K562 (cell line): Measurements from ENCODE around the gene HSPB2. TPM values are rescaled to one million over a fixed set of nuclear protein-coding genes. Genes with fewer than 3 reads are reported as not detected.

Experiments
- BRD9 ChIP-seq: fragments of 450-650 bp; IDR thresholded peaks from 2 replicates; pipeline ENCODE4 v1.6.1; 2018; ENCODE audit warnings: low read depth; ENCODE audit not compliant: partially characterized antibody
- CREB1 ChIP-seq, 2 experiments: sonication (generic) in 1 of 2; formaldehyde crosslinking in 1 of 2; IDR thresholded peaks; 2 replicates each; pipeline versions ENCODE4 v1.6.1 to v1.8.0; 2012 to 2022; ENCODE audit warnings: inconsistent platforms in 1 of 2, mild to moderate bottlenecking in 1 of 2, missing genetic modification reagents in 1 of 2, moderate library complexity in 1 of 2
- CXXC5 ChIP-seq: fragments of 250-450 bp; sonication (Bioruptor Pico); IDR thresholded peaks from 2 replicates; pipeline ENCODE4 v1.8.0; 2022; ENCODE audit warnings: inconsistent platforms, mild to moderate bottlenecking, moderate library complexity
- DIDO1 ChIP-seq: fragments of 450-650 bp; IDR thresholded peaks from 2 replicates; pipeline ENCODE4 v1.6.1; 2016; ENCODE audit warnings: low read depth, missing biosample characterization, missing genetic modification characterization
- POLR2H ChIP-seq: IDR thresholded peaks from 2 replicates; pipeline ENCODE4 v1.6.1; 2016; ENCODE audit warnings: missing genetic modification characterization, low read depth, mild to moderate bottlenecking, control low read depth, missing compliant biosample characterization, moderate library complexity
- PTBP1 ChIP-seq: fragments of 200-400 bp; formaldehyde crosslinking; IDR thresholded peaks from 2 replicates; pipeline ENCODE4 v1.6.1; 2017; ENCODE audit warnings: low read depth, low read length
- STAT5B ChIP-seq: fragments of 250-450 bp; sonication (Bioruptor Pico); IDR thresholded peaks from 2 replicates; pipeline ENCODE4 v1.8.0; 2021; ENCODE audit warnings: mild to moderate bottlenecking, inconsistent platforms
- TEAD1 ChIP-seq, 2 experiments: fragments of 450-650 bp in 1 of 2; sonication (generic) in 1 of 2; formaldehyde crosslinking; IDR thresholded peaks; 2 replicates each; pipeline versions ENCODE4 v1.4.0 to v1.8.0; 2020 to 2022; ENCODE audit warnings: mild to moderate bottlenecking in 2 of 2, missing genetic modification reagents in 1 of 2
- TRIM24 ChIP-seq, 2 experiments: fragments of 450-650 bp; IDR thresholded peaks; 2 replicates each; pipeline ENCODE4 v1.6.1; 2016
- ZFX ChIP-seq: sonication (generic); formaldehyde crosslinking; IDR thresholded peaks from 2 replicates; pipeline ENCODE4 v1.8.0; 2022; ENCODE audit warnings: mild to moderate bottlenecking, missing genetic modification reagents, moderate library complexity
- ZNF41 ChIP-seq: fragments of 250-450 bp; sonication (Bioruptor Pico); conservative IDR thresholded peaks from 2 replicates; pipeline ENCODE4 v1.4.0; 2020; ENCODE audit warnings: mild to moderate bottlenecking
- ZNF586 ChIP-seq: fragments of 450-650 bp; formaldehyde crosslinking; conservative IDR thresholded peaks from 2 replicates; pipeline ENCODE4 v1.4.0; 2020; ENCODE audit warnings: mild to moderate bottlenecking, moderate library complexity
- polyA plus RNA-seq, 8 experiments: library from polyadenylated mRNA; depleted of rRNA in 4 of 8; stranded (reverse) in 5 of 8; unstranded in 3 of 8; fragments of >200 nt; fragmentation: Nextera tagmentation in 2 of 8; fragmentation: Illumina TruSeq in 1 of 8; extraction: Ambion mirVana in 2 of 8; extraction: Trizol in 1 of 8; gene quantifications; 2 replicates each; pipeline versions ENCODE4 v1.2.1 to v1.2.3, GENCODE V29; 2011 to 2014; ENCODE audit warnings: inconsistent platforms in 1 of 8, missing spikeins in 1 of 8
- total RNA-seq, 7 experiments: library from RNA; depleted of rRNA in 6 of 7; stranded (reverse); fragments of >200 nt in 6 of 7; fragmentation: Illumina TruSeq in 2 of 7; extraction: Trizol in 2 of 7; gene quantifications; 2 replicates each; pipeline versions ENCODE4 v1.2.1 to v1.2.3, GENCODE V29; 2011 to 2021; ENCODE audit warnings: low replicate concordance in 1 of 7
- TF ChIP-seq, protein P1 (sequence below): fragments of 450-650 bp; IDR thresholded peaks from 2 replicates; pipeline ENCODE4 v1.6.1; 2016; ENCODE audit warnings: mild to moderate bottlenecking, moderate library complexity
- TF ChIP-seq, protein P2 (sequence below): sonication (generic); formaldehyde crosslinking; IDR thresholded peaks from 2 replicates; pipeline ENCODE4 v1.8.0; 2023; ENCODE audit warnings: mild to moderate bottlenecking, missing genetic modification reagents

HSPB2 gene
- total and polyA plus RNA-seq, 9 of the 15 experiments (the other 6 are each of a cell fraction or from before 2014, with no cell fraction given), result 0.06 to 0.35 (median 0.11) TPM; not detected in 5

DNA sequence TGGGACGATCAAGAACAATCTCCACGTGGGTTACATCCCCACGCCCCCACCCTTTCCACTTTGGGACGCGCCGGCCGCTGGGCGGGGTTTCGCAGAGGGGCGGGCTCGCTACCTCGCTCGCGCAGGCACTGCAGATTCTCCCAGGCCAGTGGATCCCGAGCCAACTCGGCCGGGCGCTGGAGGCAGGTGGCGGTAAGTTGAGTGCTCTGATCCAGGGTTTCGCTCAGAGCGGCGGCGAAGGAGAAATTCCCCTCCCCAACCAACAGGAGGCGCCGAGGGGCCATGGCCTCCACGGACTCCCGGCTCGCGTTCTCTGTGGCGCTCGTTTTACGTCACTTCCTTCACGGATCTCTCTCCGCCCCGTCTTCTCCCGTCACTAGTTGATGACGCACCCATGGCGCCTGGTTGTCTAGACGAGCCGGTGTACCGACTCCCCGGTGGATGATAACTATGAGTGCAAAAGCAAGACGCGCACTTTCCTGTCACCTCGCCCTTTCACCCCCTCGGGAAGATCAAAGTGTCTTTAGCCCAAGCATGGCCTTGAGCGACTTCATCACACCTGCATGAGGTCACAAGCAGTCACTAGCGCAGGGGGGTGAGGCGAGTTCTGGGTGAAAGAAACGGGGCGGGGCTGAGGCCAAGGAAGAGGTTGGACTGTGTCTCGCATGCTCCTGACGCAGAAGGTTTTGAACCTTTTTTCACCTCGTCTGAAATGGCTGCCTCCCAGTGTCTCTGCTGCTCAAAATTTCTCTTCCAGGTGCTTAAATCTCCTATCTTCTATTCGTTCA is 33.5 kb upstream of the HSPB2 start, which contains the start of the genes CFAP68 and FDXACB1 (continued):
- no peak for TF ChIP-seq ZNF41 (CRISPR knock-in tag)
- TF ChIP-seq DIDO1, result peak; percentile 81
- peak; percentile 85 for TF ChIP-seq POLR2H (tag)
- TF ChIP-seq ZFX, result peak; percentile 82
- TF ChIP-seq PTBP1, result 0 out of 2 replicates have a peak, but pooled peaks have one; percentile 22
- no peak for TF ChIP-seq BRD9
- TF ChIP-seq CXXC5 (CRISPR knock-in tag), result peak; percentile 87
- peak; percentile 99 for TF ChIP-seq CREB1 (IDR thresholded peaks at IDR 0.05)
- peak; percentile 99 for TF ChIP-seq CREB1 (CRISPR knock-in tag; IDR thresholded peaks at IDR 0.05)
- peak in 1 of 2 experiments; percentile 18; a peak in 1 of 4 replicates for TF ChIP-seq TRIM24 (IDR thresholded peaks at IDR 0.05)
- no peak for TF ChIP-seq ZNF586
- TF ChIP-seq, protein P1, sequence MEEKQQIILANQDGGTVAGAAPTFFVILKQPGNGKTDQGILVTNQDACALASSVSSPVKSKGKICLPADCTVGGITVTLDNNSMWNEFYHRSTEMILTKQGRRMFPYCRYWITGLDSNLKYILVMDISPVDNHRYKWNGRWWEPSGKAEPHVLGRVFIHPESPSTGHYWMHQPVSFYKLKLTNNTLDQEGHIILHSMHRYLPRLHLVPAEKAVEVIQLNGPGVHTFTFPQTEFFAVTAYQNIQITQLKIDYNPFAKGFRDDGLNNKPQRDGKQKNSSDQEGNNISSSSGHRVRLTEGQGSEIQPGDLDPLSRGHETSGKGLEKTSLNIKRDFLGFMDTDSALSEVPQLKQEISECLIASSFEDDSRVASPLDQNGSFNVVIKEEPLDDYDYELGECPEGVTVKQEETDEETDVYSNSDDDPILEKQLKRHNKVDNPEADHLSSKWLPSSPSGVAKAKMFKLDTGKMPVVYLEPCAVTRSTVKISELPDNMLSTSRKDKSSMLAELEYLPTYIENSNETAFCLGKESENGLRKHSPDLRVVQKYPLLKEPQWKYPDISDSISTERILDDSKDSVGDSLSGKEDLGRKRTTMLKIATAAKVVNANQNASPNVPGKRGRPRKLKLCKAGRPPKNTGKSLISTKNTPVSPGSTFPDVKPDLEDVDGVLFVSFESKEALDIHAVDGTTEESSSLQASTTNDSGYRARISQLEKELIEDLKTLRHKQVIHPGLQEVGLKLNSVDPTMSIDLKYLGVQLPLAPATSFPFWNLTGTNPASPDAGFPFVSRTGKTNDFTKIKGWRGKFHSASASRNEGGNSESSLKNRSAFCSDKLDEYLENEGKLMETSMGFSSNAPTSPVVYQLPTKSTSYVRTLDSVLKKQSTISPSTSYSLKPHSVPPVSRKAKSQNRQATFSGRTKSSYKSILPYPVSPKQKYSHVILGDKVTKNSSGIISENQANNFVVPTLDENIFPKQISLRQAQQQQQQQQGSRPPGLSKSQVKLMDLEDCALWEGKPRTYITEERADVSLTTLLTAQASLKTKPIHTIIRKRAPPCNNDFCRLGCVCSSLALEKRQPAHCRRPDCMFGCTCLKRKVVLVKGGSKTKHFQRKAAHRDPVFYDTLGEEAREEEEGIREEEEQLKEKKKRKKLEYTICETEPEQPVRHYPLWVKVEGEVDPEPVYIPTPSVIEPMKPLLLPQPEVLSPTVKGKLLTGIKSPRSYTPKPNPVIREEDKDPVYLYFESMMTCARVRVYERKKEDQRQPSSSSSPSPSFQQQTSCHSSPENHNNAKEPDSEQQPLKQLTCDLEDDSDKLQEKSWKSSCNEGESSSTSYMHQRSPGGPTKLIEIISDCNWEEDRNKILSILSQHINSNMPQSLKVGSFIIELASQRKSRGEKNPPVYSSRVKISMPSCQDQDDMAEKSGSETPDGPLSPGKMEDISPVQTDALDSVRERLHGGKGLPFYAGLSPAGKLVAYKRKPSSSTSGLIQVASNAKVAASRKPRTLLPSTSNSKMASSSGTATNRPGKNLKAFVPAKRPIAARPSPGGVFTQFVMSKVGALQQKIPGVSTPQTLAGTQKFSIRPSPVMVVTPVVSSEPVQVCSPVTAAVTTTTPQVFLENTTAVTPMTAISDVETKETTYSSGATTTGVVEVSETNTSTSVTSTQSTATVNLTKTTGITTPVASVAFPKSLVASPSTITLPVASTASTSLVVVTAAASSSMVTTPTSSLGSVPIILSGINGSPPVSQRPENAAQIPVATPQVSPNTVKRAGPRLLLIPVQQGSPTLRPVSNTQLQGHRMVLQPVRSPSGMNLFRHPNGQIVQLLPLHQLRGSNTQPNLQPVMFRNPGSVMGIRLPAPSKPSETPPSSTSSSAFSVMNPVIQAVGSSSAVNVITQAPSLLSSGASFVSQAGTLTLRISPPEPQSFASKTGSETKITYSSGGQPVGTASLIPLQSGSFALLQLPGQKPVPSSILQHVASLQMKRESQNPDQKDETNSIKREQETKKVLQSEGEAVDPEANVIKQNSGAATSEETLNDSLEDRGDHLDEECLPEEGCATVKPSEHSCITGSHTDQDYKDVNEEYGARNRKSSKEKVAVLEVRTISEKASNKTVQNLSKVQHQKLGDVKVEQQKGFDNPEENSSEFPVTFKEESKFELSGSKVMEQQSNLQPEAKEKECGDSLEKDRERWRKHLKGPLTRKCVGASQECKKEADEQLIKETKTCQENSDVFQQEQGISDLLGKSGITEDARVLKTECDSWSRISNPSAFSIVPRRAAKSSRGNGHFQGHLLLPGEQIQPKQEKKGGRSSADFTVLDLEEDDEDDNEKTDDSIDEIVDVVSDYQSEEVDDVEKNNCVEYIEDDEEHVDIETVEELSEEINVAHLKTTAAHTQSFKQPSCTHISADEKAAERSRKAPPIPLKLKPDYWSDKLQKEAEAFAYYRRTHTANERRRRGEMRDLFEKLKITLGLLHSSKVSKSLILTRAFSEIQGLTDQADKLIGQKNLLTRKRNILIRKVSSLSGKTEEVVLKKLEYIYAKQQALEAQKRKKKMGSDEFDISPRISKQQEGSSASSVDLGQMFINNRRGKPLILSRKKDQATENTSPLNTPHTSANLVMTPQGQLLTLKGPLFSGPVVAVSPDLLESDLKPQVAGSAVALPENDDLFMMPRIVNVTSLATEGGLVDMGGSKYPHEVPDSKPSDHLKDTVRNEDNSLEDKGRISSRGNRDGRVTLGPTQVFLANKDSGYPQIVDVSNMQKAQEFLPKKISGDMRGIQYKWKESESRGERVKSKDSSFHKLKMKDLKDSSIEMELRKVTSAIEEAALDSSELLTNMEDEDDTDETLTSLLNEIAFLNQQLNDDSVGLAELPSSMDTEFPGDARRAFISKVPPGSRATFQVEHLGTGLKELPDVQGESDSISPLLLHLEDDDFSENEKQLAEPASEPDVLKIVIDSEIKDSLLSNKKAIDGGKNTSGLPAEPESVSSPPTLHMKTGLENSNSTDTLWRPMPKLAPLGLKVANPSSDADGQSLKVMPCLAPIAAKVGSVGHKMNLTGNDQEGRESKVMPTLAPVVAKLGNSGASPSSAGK, result peak; percentile 66
- peak in 1 of 2 experiments; percentile 84 for TF ChIP-seq TEAD1 (CRISPR knock-in tag; IDR thresholded peaks at IDR 0.05)
- no peak for TF ChIP-seq STAT5B (CRISPR knock-in tag)
- TF ChIP-seq, protein P2, sequence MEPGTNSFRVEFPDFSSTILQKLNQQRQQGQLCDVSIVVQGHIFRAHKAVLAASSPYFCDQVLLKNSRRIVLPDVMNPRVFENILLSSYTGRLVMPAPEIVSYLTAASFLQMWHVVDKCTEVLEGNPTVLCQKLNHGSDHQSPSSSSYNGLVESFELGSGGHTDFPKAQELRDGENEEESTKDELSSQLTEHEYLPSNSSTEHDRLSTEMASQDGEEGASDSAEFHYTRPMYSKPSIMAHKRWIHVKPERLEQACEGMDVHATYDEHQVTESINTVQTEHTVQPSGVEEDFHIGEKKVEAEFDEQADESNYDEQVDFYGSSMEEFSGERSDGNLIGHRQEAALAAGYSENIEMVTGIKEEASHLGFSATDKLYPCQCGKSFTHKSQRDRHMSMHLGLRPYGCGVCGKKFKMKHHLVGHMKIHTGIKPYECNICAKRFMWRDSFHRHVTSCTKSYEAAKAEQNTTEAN (CRISPR knock-in tag), result peak; percentile 73; the same call in 1 of the 2 replicates
